ENCODE measurements around the gene ZCRB1.
A peak's percentile ranks its signal among the peaks of the same experiment; 100 is the strongest.

The ZCRB1 gene, protein sequence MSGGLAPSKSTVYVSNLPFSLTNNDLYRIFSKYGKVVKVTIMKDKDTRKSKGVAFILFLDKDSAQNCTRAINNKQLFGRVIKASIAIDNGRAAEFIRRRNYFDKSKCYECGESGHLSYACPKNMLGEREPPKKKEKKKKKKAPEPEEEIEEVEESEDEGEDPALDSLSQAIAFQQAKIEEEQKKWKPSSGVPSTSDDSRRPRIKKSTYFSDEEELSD

DNA sequence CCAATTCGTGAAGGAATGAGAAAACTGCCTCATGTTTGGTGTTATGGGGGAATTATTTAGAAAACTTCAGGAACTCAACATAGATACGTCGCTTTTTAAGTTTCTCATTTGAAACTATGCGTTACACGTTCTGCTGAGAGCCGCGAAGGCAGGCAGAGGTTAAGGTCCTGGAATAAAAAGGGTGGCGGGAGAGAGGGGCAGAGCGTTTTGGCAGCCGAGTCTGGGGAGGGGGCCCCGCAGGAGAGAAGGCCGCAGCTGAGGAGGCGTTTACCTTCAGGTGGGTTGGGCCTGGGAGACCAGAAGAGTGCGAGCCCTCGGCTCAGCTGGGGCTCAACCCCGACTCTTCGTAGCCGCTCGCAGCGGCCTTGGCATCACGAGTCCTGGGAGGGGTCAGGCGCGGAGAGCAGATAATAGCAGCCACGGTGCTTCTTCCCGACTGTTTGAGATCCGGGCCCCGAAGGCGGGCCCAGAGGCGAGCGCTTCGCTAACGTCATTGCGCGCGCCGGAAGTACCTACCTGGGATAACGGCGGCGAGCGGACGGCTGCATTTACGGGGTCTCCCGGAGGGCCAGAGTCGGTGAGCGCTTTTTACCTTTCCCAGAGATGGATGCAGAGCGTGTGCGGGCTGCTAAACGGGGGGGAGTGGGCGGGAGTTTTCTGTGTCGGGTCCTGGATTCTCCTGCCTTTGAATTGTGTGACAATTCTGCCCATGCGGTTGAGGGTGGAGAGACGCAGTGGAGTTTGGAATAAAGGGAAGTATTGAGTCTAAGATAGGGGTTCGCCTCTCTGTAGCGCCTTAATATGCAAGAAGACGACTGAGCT lies at the start of gene ZCRB1, which contains the start of gene PPHLN1:
Gene ZCRB1 (minus strand): TSS at position 442 of the 822 bp plus-strand sequence. CDS start 1,992 bp downstream, outside the sequence.
Gene PPHLN1 (plus strand): TSS at position 515 of the 822 bp plus-strand sequence. CDS start 9,736 bp downstream, outside the sequence.
- peak within 1 kb of the TSS; percentile 82 for H3K4me3 ChIP-seq (replicated peaks; ENCODE audit: low read depth, low read length)
- DNase-seq (ENCODE audit: low read depth), result peak; percentile 77
- TF ChIP-seq, protein P1, sequence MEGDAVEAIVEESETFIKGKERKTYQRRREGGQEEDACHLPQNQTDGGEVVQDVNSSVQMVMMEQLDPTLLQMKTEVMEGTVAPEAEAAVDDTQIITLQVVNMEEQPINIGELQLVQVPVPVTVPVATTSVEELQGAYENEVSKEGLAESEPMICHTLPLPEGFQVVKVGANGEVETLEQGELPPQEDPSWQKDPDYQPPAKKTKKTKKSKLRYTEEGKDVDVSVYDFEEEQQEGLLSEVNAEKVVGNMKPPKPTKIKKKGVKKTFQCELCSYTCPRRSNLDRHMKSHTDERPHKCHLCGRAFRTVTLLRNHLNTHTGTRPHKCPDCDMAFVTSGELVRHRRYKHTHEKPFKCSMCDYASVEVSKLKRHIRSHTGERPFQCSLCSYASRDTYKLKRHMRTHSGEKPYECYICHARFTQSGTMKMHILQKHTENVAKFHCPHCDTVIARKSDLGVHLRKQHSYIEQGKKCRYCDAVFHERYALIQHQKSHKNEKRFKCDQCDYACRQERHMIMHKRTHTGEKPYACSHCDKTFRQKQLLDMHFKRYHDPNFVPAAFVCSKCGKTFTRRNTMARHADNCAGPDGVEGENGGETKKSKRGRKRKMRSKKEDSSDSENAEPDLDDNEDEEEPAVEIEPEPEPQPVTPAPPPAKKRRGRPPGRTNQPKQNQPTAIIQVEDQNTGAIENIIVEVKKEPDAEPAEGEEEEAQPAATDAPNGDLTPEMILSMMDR (IDR thresholded peaks at IDR 0.05; ENCODE audit: low read length, missing control alignments), result no peak

DNA sequence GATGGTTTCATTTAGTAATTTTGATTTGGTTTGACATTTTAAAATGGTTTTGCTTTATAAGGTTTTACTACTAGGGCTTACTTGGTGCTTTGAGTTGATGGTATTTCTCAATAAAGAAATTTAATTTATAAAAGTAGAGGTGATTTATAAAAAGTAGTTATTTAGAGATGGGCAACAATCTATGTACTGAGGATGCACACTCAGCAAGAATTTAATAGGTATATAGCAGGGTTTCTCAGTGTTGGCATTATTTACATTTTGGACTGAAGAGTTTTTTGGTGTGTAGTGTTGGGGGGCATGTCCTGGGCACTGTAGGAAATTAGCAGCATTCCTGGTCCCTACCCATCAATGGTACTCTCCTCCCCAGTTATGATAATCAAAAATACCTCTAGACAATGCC lies 47.8 kb upstream of the ZCRB1 start:
- TF ChIP-seq, protein P1 (IDR thresholded peaks at IDR 0.05; ENCODE audit: low read length, missing control alignments), result no peak
- DNase-seq (ENCODE audit: low read depth), result no peak
- no peak overlapping the region for H3K4me3 ChIP-seq (replicated peaks; ENCODE audit: low read depth, low read length)

DNA sequence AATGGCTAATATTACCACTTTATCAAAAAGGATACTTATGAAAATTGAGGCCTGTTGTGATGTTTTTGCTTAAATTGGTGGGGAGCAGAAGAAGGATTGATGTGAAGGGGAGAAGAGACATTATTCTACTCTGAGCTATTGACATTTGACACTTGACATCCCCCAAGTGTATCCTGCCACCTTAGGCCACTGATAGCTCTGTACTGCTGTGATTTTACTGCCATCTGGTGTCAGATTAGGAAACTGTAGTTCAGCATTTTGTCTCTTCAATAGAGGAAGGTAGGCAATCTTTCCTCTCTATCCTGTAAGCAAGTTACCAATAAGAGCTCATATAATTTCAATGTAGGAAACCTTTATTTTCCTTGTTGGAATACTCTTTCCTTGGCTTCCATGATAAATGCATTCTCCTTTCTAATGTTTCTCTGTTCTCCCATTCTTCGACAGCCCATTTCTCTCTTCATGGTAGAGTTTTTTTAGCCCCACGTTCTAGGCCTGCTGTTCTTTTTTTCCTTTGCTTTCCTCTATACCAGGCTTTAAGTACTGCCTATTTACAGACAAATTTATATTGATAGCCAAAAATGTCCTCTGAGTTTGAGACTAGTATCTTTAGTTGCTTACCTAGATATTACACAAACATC lies 46.4 kb upstream of the ZCRB1 start:
- peak; percentile 62 for DNase-seq (ENCODE audit: low read depth)
- TF ChIP-seq, protein P1 (IDR thresholded peaks at IDR 0.05; ENCODE audit: low read length, missing control alignments), result peak; percentile 88
- no peak overlapping the region for H3K4me3 ChIP-seq (replicated peaks; ENCODE audit: low read depth, low read length)

DNA sequence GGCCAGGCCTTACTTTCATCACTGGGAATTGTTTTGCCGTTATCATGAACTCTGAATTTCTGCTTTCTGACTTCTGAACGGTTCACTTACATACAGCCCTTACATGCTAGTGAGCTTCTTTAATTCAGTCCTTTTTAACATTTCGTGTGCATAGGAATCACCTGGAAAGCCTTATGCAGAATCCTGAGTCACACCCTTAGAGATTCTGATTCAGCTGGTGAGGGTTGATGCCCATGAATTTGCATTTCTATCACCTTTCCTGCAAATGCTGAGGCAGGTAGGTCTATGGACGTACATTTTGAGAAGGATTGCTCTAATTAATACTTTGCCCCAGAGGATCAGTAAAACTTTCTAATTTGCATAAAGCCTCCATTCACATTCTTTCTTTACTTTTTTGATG lies 44.1 kb upstream of the ZCRB1 start:
- no peak for DNase-seq (ENCODE audit: low read depth)
- TF ChIP-seq, protein P1 (IDR thresholded peaks at IDR 0.05; ENCODE audit: low read length, missing control alignments), result no peak
- H3K4me3 ChIP-seq (replicated peaks; ENCODE audit: low read depth, low read length), result no peak overlapping the region

DNA sequence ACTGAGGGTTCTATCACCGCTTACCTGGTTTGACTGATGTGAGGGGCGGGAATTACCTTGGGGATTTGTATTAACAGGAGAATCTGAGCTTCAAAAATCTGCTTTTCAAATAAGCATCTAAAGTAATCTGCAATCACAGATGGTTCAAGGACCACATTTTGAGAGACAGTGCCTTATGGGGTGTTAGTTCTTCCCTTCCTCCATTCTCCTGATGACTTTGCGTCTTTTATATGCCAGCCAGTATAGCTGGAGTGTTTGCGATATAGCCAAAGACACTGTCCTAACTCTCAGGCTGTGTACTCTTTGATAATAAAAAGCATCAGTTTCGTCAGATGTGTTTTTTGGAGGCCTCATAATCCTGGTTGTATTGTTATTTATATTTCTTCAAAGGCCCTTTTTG lies 39.6 kb upstream of the ZCRB1 start:
- TF ChIP-seq, protein P1 (IDR thresholded peaks at IDR 0.05; ENCODE audit: low read length, missing control alignments), result no peak
- DNase-seq (ENCODE audit: low read depth), result no peak
- no peak overlapping the region for H3K4me3 ChIP-seq (replicated peaks; ENCODE audit: low read depth, low read length)

DNA sequence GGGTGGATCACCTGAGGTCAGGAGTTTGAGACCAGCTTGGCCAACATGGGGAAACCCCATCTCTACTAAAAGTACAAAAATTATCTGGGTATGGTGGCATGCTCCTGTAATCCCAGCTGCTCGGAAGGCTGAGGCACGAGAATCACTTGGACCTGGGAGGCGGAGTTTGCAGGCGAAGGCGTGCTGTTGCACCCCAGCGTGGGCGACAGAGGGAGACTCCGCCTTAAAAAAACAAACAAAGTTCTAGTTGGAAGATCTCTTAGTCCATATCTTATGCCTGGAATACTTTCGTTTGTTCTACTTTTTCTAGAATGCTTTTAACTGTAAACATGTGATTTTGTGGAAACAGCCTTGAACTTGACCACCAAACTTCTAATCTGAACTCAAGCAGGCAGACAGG lies 38.8 kb upstream of the ZCRB1 start:
- DNase-seq (ENCODE audit: low read depth), result no peak
- TF ChIP-seq, protein P1 (IDR thresholded peaks at IDR 0.05; ENCODE audit: low read length, missing control alignments), result no peak
- no peak overlapping the region for H3K4me3 ChIP-seq (replicated peaks; ENCODE audit: low read depth, low read length)

Data from fibroblast of pulmonary artery (primary cell).